LoVo (cell line): ENCODE data around the gene RNF187.

ENCODE experiments used
- DNase-seq: peaks from one replicate; pipeline ENCODE4 v3.0.0-alpha.2; 2016; ENCODE audit warnings: low spot score

Gene RNF187

GRCh38 chr1:228510803-228511413, 23.7 kb downstream of the RNF187 start:
- DNase-seq: no peak

DNA sequence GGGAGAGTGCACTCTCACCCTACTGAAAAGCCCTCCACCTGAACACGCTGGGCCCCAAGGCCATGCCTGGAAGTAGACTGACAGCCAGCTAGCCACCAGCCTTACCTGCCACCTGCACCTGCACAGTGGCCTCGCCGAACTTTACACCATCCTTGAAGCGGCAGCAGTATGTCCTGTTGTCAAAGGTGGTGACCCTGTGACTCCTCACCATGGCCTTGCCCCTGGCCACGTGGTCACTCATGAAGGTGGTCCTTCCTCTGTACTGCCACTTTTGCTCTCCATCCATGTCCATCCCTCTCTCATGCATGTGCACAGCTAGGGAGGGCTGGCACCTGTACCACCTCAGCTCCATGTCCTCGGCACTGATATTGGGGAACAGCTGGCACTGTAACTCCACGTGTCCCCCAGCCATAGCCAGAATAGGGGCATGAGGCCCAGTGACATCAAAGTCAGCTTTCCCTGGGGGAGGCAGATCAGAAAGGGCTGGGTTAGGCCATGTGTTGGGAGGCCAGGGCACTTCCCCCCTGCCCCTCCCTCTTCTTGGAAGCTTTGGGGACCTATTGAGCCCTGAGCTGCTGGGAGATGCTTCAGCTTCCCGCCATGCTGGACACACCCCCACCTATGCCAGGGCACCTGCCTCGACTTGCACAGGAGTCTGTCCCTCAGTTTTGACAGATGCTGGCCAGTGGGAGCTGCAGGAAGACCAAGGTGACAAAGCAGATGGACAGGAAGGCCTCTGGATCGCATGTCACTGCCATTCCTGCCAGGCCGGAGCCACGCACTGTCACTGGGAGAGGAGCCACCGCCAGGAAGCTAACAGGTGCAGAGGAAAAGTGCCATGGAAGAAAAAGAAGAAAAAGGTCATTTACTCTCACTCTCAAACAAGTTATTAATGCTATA, 24.6 kb downstream of the RNF187 start:
- DNase-seq: no peak

DNA sequence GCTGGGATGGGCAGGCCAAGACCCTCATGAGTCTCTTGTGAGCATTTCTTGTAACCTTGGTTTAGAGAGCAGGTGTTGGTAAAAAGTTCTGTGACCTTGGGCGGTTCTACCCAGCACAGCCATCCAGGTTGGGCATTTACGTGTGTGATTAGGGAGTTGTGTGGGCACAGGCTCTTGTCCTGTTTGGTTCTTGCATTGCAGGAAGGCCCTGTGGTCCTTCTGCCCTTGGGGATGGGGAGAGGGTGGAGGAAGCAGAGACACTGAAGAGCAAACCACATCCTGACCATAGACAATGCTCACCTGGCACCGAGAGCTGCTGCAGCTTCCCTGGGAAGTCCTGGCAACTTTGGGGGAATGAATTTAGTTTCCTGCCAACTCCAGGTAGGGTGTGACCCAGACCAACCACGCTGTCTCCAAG, 25.6 kb downstream of the RNF187 start:
- no peak for DNase-seq

- no peak for DNase-seq
Observed at GRCh38 chr1:228513236-228513900, 26.2 kb downstream of the RNF187 start.

DNA sequence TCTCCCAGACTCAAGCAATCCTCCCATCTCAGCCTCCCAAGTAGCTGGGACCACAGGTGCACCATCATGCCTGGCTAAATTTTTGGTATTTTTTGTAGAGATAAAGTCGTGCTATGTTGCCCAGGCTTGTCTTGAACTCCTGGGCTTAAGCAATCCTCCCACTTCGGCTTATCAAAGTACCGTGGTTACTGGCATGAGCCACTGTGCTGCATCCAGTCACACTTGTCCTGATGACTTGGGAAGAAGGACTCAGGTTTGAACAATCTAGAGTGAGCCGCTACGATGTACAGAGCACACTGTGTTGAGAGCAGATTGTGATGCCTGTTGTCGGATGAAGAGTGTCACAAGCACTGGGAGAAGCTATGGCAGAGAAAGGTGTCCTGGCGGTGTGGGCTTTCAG, 27.2 kb downstream of the RNF187 start:
- DNase-seq: no peak

DNA sequence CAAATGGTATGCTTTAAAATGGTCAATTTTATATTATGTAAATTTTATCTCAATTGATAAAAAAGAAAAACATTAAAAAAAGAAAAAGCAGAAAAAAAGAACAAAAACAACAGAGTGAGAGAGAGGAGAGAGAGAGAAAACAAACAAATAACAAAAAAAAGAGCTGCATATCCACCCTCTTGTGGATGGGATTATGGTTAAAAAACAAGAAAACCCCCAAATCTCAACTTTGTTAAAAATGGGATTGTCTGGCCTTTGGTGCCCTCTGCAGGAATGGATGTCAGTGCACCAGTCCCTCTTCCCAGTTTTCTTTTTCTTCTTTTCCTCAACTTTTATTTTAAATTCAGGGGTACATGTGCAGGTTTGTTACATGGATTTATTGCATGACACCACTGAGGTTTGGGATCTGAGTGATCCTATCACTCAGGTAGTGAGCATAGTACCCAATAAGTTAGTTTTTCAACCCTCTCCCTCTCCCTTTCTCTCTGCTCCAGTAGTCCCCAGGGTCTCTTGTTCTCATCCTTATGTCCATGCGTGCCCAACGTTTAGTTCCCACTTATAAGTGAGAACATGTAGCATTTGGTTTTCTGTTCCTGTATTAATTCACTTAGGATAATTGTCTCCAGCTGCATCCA, 28.1 kb downstream of the RNF187 start:
- peak; percentile 40 for DNase-seq

DNA sequence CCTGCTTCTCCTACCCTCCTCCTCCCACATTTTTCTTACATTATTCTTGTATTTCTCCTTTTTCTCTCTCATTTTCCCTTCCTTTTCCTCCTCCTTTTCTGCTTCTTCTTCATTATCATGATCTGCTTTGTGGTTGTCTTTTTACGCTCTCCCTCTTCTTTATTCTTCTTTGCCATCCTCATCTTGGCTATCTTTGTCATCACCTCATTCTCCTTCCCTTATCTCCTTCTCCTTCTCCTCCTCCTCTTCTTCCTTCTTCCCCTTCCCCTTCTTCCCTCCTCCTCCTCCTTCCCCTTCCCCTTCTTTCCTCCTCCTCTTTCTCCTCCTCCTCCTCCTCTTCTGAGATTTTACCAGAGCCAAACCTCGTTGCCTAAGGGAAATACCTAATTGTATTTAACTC, 30.5 kb downstream of the RNF187 start:
- DNase-seq: no peak

DNA sequence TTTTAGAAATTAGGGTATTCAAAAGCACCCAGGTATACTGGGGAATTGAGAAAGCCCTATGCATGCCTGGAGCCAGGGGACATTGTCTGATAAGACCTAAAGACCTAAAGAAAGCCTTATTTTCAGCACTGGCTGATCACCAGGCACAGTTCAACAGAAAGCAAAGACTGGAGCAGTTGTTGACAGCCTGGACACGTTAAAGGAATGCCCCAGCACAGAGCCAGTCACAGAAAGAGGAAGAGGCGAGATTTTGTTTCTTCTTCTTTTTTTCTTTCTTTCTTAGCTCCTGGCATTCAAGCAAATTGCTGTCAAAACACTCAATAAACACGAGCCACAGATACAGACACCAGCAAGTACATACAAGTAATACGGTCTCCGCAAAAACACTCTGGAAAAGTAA, 40.4 kb downstream of the RNF187 start:
- DNase-seq: no peak

- no peak for DNase-seq
Observed at GRCh38 chr1:228528612-228529011, 41.4 kb downstream of the RNF187 start.

DNA sequence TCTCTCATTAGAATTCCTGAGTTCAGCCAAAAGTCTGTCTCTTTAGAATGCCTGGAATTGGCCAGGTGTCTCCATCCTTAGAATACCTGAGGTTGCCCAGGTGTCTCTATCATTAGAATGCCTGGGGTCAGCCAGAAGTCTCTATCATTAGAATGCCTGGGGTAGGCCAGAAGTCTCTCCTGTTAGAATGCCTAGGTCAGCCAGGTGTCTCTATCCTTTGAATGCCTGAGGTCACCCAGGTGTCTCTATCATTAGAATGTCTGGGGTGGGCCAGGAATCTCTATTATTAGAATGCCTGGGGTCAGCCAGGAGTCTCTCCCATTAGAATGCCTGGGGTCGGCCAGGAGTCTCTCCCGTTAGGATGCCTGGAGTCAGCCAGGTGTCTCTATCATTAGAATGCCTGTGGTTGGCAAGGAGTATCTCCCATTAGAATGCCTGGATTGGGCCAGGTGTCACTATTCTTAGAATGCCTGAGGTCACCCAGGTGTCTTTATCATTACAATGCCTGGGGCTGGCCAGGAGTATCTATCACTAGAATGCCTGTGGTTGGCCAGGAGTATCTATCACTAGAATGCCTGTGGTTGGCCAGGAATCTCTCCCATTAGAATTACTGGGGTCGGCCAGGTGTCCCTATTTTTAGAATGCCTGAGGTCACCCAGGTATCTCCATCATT, 43.0 kb downstream of the RNF187 start:
- DNase-seq: no peak

GRCh38 chr1:228530951-228531731, 44.0 kb downstream of the RNF187 start:
- no peak for DNase-seq

DNA sequence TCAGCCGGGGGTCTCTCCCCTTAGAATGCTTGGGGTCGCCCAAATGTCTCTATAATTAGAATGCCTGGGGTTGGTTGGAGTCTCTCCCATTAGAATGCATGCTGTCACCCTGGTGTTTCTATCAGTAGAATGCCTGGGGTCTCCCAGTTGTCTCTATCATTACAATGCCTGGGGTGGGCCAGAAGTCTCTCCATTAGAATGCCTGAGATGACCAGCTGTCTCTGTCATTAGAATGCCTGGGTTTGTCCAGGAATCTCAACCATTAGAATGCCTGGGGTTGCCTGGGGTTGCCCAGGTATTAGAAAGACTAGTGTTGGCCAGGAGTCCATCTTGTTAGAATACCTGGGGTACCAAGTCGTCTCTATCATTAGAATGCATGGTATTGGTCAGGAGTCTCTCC, 51.6 kb downstream of the RNF187 start:
- no peak for DNase-seq

- no peak for DNase-seq
Observed at GRCh38 chr1:228540161-228540917, 53.2 kb downstream of the RNF187 start.

DNA sequence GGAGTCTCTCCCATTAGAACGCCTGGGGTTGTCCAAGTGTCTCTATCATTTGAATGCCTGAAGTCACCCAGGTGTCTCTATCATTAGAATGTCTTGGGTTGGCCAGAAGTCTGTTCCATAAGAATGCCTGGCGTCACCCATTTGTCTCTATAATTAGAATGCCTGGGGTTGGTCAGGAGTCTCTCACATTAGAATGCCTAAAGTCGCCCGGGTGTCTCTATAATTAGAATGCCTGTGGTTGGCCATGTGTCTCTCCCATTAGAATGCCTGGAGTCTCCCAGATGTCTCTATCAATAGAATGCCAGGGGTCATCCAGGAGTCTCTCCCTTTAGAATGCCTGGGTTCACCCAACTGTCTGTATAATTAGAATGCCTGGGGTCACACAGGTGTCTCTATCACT, 54.5 kb downstream of the RNF187 start:
- DNase-seq: no peak

DNA sequence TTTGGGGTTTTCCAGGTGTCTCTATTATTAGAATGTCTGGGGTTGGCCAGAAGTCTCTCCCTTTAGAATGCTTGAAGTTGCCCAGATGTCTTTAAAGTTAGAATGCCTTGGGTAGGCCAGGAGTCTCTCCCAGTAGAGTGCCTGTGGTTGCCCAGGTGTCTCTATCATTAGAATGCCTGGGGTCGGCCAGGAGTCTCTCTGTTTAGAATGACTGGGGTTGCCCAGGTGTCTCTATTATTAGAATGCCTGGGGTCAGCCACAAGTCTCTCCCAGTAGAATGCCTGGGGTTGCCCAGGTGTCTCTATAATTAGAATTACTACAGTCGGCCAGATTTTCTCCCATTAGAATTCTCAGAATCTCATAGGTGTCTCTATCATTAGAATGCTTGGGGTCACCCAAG, 55.2 kb downstream of the RNF187 start:
- no peak for DNase-seq

DNA sequence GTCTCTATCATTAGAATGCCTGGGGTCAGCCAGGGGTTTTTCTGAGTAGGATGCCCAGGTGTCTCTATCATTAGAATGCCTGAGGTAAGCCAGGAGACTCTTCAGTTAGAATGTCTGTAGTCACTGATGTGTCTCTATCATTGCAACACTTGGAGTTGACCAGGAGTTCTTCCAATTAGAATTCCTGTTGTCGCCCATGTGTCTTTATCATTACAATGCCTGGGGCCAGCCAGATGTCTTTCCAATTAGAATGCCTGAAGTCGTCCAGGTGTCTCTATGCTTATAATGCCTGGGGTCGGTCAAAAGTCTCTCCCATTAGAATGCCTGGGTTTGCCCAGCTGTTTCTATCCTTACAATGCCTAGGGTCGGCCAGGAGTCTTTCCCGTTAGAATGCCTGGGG, 55.8 kb downstream of the RNF187 start:
- DNase-seq: no peak

- DNase-seq: no peak
Observed at GRCh38 chr1:228543396-228543795, 56.2 kb downstream of the RNF187 start.

DNA sequence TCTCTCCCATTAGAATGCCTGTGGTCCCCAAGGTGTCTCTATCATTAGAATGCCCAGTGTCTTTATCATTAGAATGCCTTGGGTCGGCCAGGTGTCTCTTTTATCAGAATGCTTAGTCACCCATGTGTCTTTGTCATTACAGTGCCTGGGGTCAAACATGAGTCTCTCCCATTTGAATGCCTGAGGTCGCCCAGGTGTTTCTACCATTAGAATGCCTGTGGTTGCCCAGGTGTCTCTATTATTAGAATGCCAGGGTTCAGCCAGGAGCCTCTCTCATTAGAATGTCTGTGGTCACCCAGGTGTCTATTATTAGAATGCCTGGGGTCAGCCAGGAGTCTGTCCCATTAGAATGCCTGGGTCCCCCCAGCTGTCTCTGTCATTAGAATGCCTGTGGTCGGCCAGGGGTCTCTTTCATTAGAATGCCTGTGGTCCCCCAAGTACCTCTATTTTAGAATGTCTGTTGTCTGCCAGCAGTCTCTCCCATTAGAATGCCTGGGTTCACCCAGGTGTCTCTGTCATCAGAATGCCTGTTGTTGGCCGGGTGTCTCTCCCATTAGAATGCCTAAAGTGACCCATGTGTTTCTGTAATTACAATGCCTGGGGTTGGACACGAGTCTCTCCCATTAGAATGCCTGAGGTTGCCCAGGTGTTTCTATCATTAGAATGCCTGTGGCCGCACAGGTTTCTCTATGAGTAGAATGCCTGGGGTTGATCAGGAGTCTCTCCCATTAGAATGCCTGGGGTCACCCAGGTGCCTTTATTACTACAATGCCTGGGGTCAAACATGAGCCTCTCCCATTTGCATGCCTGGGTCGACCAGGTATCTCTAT, 57.1 kb downstream of the RNF187 start:
- peak; percentile 29 for DNase-seq

- peak; percentile 39 for DNase-seq
Observed at GRCh38 chr1:228544921-228545591, 57.9 kb downstream of the RNF187 start.
